ENCODE measurements around the gene GAD1. TPM values are rescaled to one million over a fixed set of nuclear protein-coding genes. Genes with fewer than 3 reads are reported as not detected.

Gene GAD1
- total RNA-seq, 1 experiment from 2014 or later, result 2.5 TPM

DNA sequence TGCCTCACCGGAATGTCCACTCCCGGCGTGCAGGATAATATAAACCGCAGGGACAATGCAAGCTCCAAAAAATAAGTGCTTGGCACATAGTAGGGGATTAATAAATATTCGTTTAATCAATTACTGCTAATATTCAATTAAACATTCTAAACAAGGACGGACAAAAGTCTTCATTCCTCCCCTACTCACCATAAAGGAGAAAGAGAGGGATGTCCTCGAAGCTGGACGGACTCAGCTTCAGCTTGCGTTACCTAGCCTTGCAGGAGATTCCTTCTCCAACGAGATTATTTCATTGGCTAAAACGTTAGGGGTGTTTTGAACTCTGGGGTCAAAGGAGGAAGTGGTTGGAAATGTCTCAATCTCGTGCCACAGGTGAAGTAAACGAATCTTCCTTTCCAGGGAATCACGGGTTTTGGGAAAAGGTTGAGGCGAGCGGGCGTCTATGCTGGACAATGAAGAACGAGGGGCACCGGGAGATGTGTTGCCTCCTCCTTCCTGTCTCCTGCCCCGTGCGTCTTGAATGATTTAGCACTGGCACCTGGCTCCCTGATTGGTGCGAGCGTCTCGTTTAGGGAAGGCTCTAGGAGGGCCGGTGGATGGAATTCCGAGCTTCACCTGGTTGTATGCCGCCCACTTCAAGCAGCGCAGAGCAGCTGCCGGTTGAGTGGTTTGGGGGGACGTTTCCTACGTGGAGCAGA is 2.0 kb upstream of the GAD1 start:
- H3K4me3 Mint-ChIP-seq, result peak overlapping the region; percentile 84
- DNase-seq (ENCODE audit: low spot score) (peak; percentile 47), ATAC-seq (peak; percentile 3; the same call in 1 of the 2 replicates)
- H3K4me1 Mint-ChIP-seq, result peaks cover 49% of the 10 kb centered on the region
- TF ChIP-seq TEAD1 (CRISPR knock-in tag; IDR thresholded peaks at IDR 0.05) (no peak), OVOL2 (CRISPR knock-in tag; IDR thresholded peaks at IDR 0.05; ENCODE audit: borderline replicate concordance) (no peak), ZNF263 (CRISPR knock-in tag; IDR thresholded peaks at IDR 0.05; ENCODE audit: low read depth) (no peak)
- TF ChIP-seq, protein P1, sequence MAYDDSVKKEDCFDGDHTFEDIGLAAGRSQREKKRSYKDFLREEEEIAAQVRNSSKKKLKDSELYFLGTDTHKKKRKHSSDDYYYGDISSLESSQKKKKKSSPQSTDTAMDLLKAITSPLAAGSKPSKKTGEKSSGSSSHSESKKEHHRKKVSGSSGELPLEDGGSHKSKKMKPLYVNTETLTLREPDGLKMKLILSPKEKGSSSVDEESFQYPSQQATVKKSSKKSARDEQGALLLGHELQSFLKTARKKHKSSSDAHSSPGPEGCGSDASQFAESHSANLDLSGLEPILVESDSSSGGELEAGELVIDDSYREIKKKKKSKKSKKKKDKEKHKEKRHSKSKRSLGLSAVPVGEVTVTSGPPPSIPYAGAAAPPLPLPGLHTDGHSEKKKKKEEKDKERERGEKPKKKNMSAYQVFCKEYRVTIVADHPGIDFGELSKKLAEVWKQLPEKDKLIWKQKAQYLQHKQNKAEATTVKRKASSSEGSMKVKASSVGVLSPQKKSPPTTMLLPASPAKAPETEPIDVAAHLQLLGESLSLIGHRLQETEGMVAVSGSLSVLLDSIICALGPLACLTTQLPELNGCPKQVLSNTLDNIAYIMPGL (CRISPR knock-in tag; IDR thresholded peaks at IDR 0.05), result 0 out of 2 replicates have a peak, but pooled peaks have one; percentile 10
- CTCF ChIA-PET, result interaction anchor here (0.5 to 7.0 kb wide), 18 partner anchors 30 to 579 kb away, joined by 3 to 92 read pairs (median 8); partner anchors contain the start of genes ERICH2 and SP5
- no peaks in the 10 kb centered on the region for H3K9me3 Mint-ChIP-seq
- peaks cover 69% of the 10 kb centered on the region for H3K27me3 Mint-ChIP-seq (ENCODE audit: low read depth)
- H3K36me3 Mint-ChIP-seq, result no peaks in the 10 kb centered on the region
- POLR2A ChIA-PET, result interaction anchor here (1.2 kb wide), 1 partner anchor 572 kb away, joined by 3 read pairs; no protein-coding TSS in a partner anchor
- H3K27ac Mint-ChIP-seq, result no peak overlapping the region

DNA sequence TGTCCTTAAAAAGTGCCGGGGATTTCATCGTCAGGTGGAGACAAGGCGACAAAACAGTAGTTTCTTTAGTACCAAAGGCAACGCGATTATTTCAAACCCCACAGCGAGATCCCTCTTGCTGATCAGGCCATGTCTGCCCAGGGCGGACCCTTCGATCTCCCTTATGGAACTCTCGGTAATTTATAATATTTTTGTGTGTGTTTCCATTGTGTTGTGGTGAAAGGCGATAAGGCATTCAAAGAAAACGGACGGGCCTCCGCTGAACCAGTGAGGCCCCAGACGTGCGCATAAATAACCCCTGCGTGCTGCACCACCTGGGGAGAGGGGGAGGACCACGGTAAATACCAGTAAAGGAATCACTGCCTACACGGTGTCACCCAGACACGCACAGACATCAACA is 1.4 kb upstream of the GAD1 start:
- H3K4me1 Mint-ChIP-seq, result peaks cover 53% of the 10 kb centered on the region
- ATAC-seq (no peak), DNase-seq (ENCODE audit: low spot score) (no peak)

GRCh38 chr2:170815746-170816503 is 762 bp upstream of the GAD1 start:
- no peaks in the 10 kb centered on the region for H3K36me3 Mint-ChIP-seq
- POLR2A ChIA-PET, result interaction anchor here (0.7 kb wide), 1 partner anchor 30 kb away, joined by 9 read pairs; no protein-coding TSS in a partner anchor
- peaks cover 82% of the 10 kb centered on the region for H3K27me3 Mint-ChIP-seq (ENCODE audit: low read depth)
- peak overlapping the region; percentile 84 for H3K4me3 Mint-ChIP-seq
- no peaks in the 10 kb centered on the region for H3K9me3 Mint-ChIP-seq
- no peak overlapping the region for H3K27ac Mint-ChIP-seq
- DNase-seq (ENCODE audit: low spot score), result peak; percentile 90
- CTCF ChIA-PET, result interaction anchor here (0.6 to 7.0 kb wide), 32 partner anchors 9 to 886 kb away, joined by 3 to 92 read pairs (median 4); partner anchors contain the start of genes ERICH2 and SP5
- peak; percentile 38 for ATAC-seq
- peaks cover 59% of the 10 kb centered on the region for H3K4me1 Mint-ChIP-seq
- TF ChIP-seq TEAD1 (CRISPR knock-in tag; IDR thresholded peaks at IDR 0.05) (0 out of 2 replicates have a peak, but pooled peaks have one; percentile 40), CBFB (CRISPR knock-in tag; IDR thresholded peaks at IDR 0.05; ENCODE audit: low read depth) (no peak), SOX15 (CRISPR knock-in tag; IDR thresholded peaks at IDR 0.05) (no peak), EMX1 (CRISPR knock-in tag; IDR thresholded peaks at IDR 0.05) (no peak), CTCF (IDR thresholded peaks at IDR 0.05) (peak; percentile 74), PREB (CRISPR knock-in tag; IDR thresholded peaks at IDR 0.05; ENCODE audit: borderline replicate concordance) (no peak), SP1 (CRISPR knock-in tag; conservative IDR thresholded peaks at IDR 0.05) (0 out of 2 replicates have a peak, but pooled peaks have one; percentile 10), SMAD4 (CRISPR knock-in tag; IDR thresholded peaks at IDR 0.05) (no peak), ETV6 (CRISPR knock-in tag; IDR thresholded peaks at IDR 0.05) (0 out of 2 replicates have a peak, but pooled peaks have one; percentile 17), ELF4 (CRISPR knock-in tag; IDR thresholded peaks at IDR 0.05; ENCODE audit: low read depth) (no peak), MAX (CRISPR knock-in tag; IDR thresholded peaks at IDR 0.05) (no peak)
- TF ChIP-seq, protein P2, sequence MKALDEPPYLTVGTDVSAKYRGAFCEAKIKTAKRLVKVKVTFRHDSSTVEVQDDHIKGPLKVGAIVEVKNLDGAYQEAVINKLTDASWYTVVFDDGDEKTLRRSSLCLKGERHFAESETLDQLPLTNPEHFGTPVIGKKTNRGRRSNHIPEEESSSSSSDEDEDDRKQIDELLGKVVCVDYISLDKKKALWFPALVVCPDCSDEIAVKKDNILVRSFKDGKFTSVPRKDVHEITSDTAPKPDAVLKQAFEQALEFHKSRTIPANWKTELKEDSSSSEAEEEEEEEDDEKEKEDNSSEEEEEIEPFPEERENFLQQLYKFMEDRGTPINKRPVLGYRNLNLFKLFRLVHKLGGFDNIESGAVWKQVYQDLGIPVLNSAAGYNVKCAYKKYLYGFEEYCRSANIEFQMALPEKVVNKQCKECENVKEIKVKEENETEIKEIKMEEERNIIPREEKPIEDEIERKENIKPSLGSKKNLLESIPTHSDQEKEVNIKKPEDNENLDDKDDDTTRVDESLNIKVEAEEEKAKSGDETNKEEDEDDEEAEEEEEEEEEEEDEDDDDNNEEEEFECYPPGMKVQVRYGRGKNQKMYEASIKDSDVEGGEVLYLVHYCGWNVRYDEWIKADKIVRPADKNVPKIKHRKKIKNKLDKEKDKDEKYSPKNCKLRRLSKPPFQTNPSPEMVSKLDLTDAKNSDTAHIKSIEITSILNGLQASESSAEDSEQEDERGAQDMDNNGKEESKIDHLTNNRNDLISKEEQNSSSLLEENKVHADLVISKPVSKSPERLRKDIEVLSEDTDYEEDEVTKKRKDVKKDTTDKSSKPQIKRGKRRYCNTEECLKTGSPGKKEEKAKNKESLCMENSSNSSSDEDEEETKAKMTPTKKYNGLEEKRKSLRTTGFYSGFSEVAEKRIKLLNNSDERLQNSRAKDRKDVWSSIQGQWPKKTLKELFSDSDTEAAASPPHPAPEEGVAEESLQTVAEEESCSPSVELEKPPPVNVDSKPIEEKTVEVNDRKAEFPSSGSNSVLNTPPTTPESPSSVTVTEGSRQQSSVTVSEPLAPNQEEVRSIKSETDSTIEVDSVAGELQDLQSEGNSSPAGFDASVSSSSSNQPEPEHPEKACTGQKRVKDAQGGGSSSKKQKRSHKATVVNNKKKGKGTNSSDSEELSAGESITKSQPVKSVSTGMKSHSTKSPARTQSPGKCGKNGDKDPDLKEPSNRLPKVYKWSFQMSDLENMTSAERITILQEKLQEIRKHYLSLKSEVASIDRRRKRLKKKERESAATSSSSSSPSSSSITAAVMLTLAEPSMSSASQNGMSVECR (CRISPR knock-in tag; IDR thresholded peaks at IDR 0.05; ENCODE audit: borderline replicate concordance), result no peak
- TF ChIP-seq, protein P3, sequence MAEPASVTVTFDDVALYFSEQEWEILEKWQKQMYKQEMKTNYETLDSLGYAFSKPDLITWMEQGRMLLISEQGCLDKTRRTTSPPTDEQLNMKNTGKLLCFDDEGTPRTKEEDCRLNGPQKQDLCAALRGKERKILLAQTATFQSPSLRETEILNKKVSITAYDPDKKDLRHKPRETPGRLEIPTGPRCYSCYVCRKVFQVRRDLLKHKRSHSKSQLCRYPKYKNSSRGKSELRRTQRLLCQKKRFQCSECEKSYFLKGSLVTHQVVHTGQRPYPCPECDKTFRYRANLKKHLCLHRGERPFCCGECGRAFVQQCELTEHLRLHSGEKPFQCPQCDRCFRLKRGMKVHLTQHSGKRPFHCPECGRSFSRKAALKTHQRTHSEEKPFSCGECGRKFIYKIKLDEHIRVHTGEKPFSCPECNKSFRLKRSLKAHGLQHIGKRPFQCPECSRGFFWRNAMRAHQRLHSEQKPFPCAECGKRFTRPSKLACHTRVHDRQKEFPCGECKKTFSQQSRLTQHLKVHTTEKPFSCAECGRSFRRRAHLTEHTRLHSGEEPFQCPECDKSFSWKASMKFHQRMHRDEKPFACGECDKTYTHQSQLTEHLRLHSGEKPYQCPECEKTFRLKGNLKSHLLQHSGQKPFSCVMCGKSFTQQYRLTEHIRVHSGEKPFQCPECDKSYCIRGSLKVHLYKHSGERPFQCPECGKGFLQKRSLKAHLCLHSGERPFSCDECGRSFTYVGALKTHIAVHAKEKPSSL (CRISPR knock-in tag; conservative IDR thresholded peaks at IDR 0.05), result no peak

More for the DNA sequence above, 1.4 kb upstream of the GAD1 start:
- Mint-ChIP-seq H3K27ac (no peak overlapping the region), H3K36me3 (no peaks in the 10 kb centered on the region), H3K27me3 (ENCODE audit: low read depth) (peaks cover 75% of the 10 kb centered on the region), H3K9me3 (no peaks in the 10 kb centered on the region), H3K4me3 (peak overlapping the region; percentile 84)
- ChIA-PET CTCF (interaction anchor here (0.5 to 7.0 kb wide), 27 partner anchors 9 to 885 kb away, joined by 3 to 92 read pairs (median 4); partner anchors contain the start of genes ERICH2 and SP5), POLR2A (no interaction called here)
- TF ChIP-seq SP1 (CRISPR knock-in tag; conservative IDR thresholded peaks at IDR 0.05) (0 out of 2 replicates have a peak, but pooled peaks have one; percentile 11), ZNF317 (CRISPR knock-in tag; IDR thresholded peaks at IDR 0.05; ENCODE audit: borderline replicate concordance, low read depth) (no peak)

All from WTC11 (cell line).